HepG2 (cell line): ENCODE measurements around the gene ANKRD13D. TPM values are rescaled to one million over a fixed set of nuclear protein-coding genes. Genes with fewer than 3 reads are reported as not detected.

Source experiments
- ASH2L ChIP-seq: fragments of 300-600, 200-600 bp; sonication (generic); IDR thresholded peaks from 2 replicates; pipeline ENCODE4 v1.7.0; 2017; ENCODE audit warnings: low read depth, mild to moderate bottlenecking, moderate library complexity, mixed read lengths, low read length; ENCODE audit not compliant: insufficient read length
- CENPT ChIP-seq: sonication (generic); formaldehyde crosslinking; IDR thresholded peaks from 2 replicates; pipeline ENCODE4 v1.8.0; 2022; ENCODE audit warnings: low read depth, mild to moderate bottlenecking, moderate library complexity, missing genetic modification reagents
- GMEB2 ChIP-seq: IDR thresholded peaks from 2 replicates; pipeline ENCODE4 v1.6.1; 2016; ENCODE audit warnings: missing biosample characterization, missing genetic modification reagents, low read depth
- GRHL1 ChIP-seq: sonication (generic); formaldehyde crosslinking; conservative IDR thresholded peaks from 2 replicates; pipeline ENCODE4 v1.8.0; 2022; ENCODE audit warnings: missing genetic modification reagents
- HHEX ChIP-seq: IDR thresholded peaks from 2 replicates; pipeline ENCODE4 v1.6.1; 2016; ENCODE audit warnings: control low read depth
- HOXA9 ChIP-seq: sonication (generic); formaldehyde crosslinking; IDR thresholded peaks from 2 replicates; pipeline ENCODE4 v1.8.1; 2022; ENCODE audit warnings: missing genetic modification reagents, mild to moderate bottlenecking, moderate library complexity, borderline replicate concordance
- NCOA5 ChIP-seq: sonication (generic); formaldehyde crosslinking; IDR thresholded peaks from 2 replicates; pipeline ENCODE4 v1.4.0; 2020; ENCODE audit warnings: missing genetic modification reagents
- NFIC ChIP-seq: IDR thresholded peaks from 2 replicates; pipeline ENCODE4 v1.6.1; 2012; ENCODE audit warnings: mild to moderate bottlenecking, low read length, inconsistent platforms
- PHF8 ChIP-seq: sonication (generic); formaldehyde crosslinking; IDR thresholded peaks from 2 replicates; pipeline ENCODE4 v1.5.0; 2020; ENCODE audit warnings: missing genetic modification reagents
- PRMT3 ChIP-seq: sonication (generic); formaldehyde crosslinking; IDR thresholded peaks from 2 replicates; pipeline ENCODE4 v1.8.1; 2022; ENCODE audit warnings: low read depth, mild to moderate bottlenecking, moderate library complexity, missing genetic modification reagents, borderline replicate concordance
- TOE1 ChIP-seq: sonication (generic); formaldehyde crosslinking; IDR thresholded peaks from 2 replicates; pipeline ENCODE4 v1.4.0; 2020; ENCODE audit warnings: mild to moderate bottlenecking, missing genetic modification reagents
- TSC22D2 ChIP-seq: sonication (generic); formaldehyde crosslinking; IDR thresholded peaks from 2 replicates; pipeline ENCODE4 v1.5.1; 2020; ENCODE audit warnings: missing genetic modification reagents, mild to moderate bottlenecking, borderline replicate concordance
- ZBTB10 ChIP-seq: sonication (generic); formaldehyde crosslinking; IDR thresholded peaks from 2 replicates; pipeline ENCODE4 v1.4.0; 2020; ENCODE audit warnings: missing genetic modification reagents, borderline replicate concordance
- ZFY ChIP-seq: sonication (generic); formaldehyde crosslinking; IDR thresholded peaks from 2 replicates; pipeline ENCODE4 v1.4.0; 2020; ENCODE audit warnings: missing genetic modification reagents
- ZNF251 ChIP-seq: sonication (generic); formaldehyde crosslinking; IDR thresholded peaks from 2 replicates; pipeline ENCODE4 v1.9.0; 2021; ENCODE audit warnings: mild to moderate bottlenecking, missing genetic modification reagents
- ZNF275 ChIP-seq: sonication (generic); formaldehyde crosslinking; IDR thresholded peaks from 2 replicates; pipeline ENCODE4 v1.8.0; 2022; ENCODE audit warnings: missing genetic modification reagents, mild to moderate bottlenecking, inconsistent platforms, borderline replicate concordance
- ZNF292 ChIP-seq: sonication (generic); formaldehyde crosslinking; IDR thresholded peaks from 2 replicates; pipeline ENCODE4 v1.8.1; 2022; ENCODE audit warnings: mild to moderate bottlenecking, low read depth, missing genetic modification reagents, borderline replicate concordance
- ZNF430 ChIP-seq: sonication (generic); formaldehyde crosslinking; IDR thresholded peaks from 2 replicates; pipeline ENCODE4 v1.9.0; 2021; ENCODE audit warnings: mild to moderate bottlenecking, missing genetic modification reagents
- ZNF552 ChIP-seq: sonication (generic); formaldehyde crosslinking; IDR thresholded peaks from 2 replicates; pipeline ENCODE4 v1.9.0; 2022; ENCODE audit warnings: missing genetic modification reagents, mild to moderate bottlenecking, borderline replicate concordance
- ZNF580 ChIP-seq: IDR thresholded peaks from 2 replicates; pipeline ENCODE4 v1.6.1; 2016; ENCODE audit warnings: low read depth, borderline replicate concordance
- ZNF7 ChIP-seq: IDR thresholded peaks from 2 replicates; pipeline ENCODE4 v1.6.1; 2016; ENCODE audit warnings: missing biosample characterization, missing genetic modification reagents
- polyA plus RNA-seq, 8 experiments: library from polyadenylated mRNA; depleted of rRNA in 3 of 8; stranded (reverse) in 7 of 8; unstranded in 1 of 8; fragments of >200 nt; fragmentation: Illumina TruSeq in 4 of 8; extraction: Trizol in 4 of 8; gene quantifications; 2 replicates each; pipeline versions ENCODE4 v1.2.1 to v1.2.3, GENCODE V29; 2011 to 2016; ENCODE audit warnings: low read depth in 4 of 8, missing spikeins in 1 of 8, mixed read lengths in 1 of 8; ENCODE audit not compliant: insufficient read depth in 1 of 8
- total RNA-seq, 5 experiments: library from RNA; depleted of rRNA; stranded (reverse); fragments of >200 nt; fragmentation: Illumina TruSeq; extraction: Trizol; gene quantifications; 2 replicates each; pipeline ENCODE4 v1.2.3, GENCODE V29; 2016; ENCODE audit warnings: low read depth in 1 of 5

Gene ANKRD13D
- total and polyA plus RNA-seq, 2 of the 13 experiments (the other 11 are each of a cell fraction or from before 2014, with no cell fraction given), result 18.6 to 27.3 TPM

- TF ChIP-seq GRHL1 (CRISPR knock-in tag) (no peak), ZFY (CRISPR knock-in tag) (no peak), ZNF292 (no peak), ZNF430 (no peak), HHEX (no peak), ZNF251 (CRISPR knock-in tag) (no peak), ASH2L (peak; percentile 25), PHF8 (CRISPR knock-in tag) (0 out of 2 replicates have a peak, but pooled peaks have one; percentile 25), ZNF7 (no peak), PRMT3 (CRISPR knock-in tag) (no peak), TSC22D2 (CRISPR knock-in tag) (no peak), ZNF552 (CRISPR knock-in tag) (no peak), NCOA5 (CRISPR knock-in tag) (no peak), ZNF580 (0 out of 2 replicates have a peak, but pooled peaks have one; percentile 1), HOXA9 (CRISPR knock-in tag) (no peak), GMEB2 (CRISPR knock-in tag) (no peak), ZNF275 (CRISPR knock-in tag) (no peak), TOE1 (CRISPR knock-in tag) (no peak), ZBTB10 (CRISPR knock-in tag) (no peak), CENPT (no peak), NFIC (no peak)
These were observed 48.3 kb upstream of the ANKRD13D start (continued) for GRCh38 chr11:67240576-67241389.
